Measurements from ENCODE around the gene FUBP1. TPM values are rescaled to one million over a fixed set of nuclear protein-coding genes. Genes with fewer than 3 reads are reported as not detected.
"Not testable (repeated sequence)": the region's sequence is repeated elsewhere in the genome, so short reads cannot be mapped to it uniquely, and the experiment has no call there.

Gene FUBP1
- total RNA-seq, 1 donor from 2014 or later: 205 TPM

GRCh38 chr1:77990629-77991204, 11.8 kb upstream of the FUBP1 start:
- intact Hi-C loops (cut with micrococcal nuclease): no loop called here

GRCh38 chr1:77989744-77990143, 10.9 kb upstream of the FUBP1 start:
- intact Hi-C loops (cut with micrococcal nuclease): loop anchor here (1.0 kb wide), 1 partner anchor 16 kb away; no protein-coding TSS in a partner anchor

GRCh38 chr1:77987919-77988318, 9.0 kb upstream of the FUBP1 start:
- intact Hi-C loops (cut with micrococcal nuclease): no loop called here

GRCh38 chr1:77986810-77987209, 7.9 kb upstream of the FUBP1 start:
- intact Hi-C loops (cut with micrococcal nuclease): no loop called here

- intact Hi-C loops (cut with micrococcal nuclease): no loop called here
Observed at GRCh38 chr1:77984629-77985028, 5.8 kb upstream of the FUBP1 start.

- intact Hi-C loops (cut with micrococcal nuclease): no loop called here
Observed at GRCh38 chr1:77983997-77984355, 5.1 kb upstream of the FUBP1 start.

- intact Hi-C loops (cut with micrococcal nuclease): not testable (repeated sequence)
Observed at GRCh38 chr1:77983352-77983996, 4.6 kb upstream of the FUBP1 start.

- intact Hi-C loops (cut with micrococcal nuclease): loop anchor here (1.0 to 10.0 kb wide), 4 partner anchors 8 to 646 kb away; no protein-coding TSS in a partner anchor
Observed at GRCh38 chr1:77978293-77978968, 441 bp downstream of the FUBP1 start.

GRCh38 chr1:77977989-77978292, 931 bp downstream of the FUBP1 start:
- intact Hi-C loops (cut with micrococcal nuclease): loop anchor here (1.0 to 10.0 kb wide), 4 partner anchors 8 to 647 kb away; no protein-coding TSS in a partner anchor

- intact Hi-C loops (cut with micrococcal nuclease): loop anchor here (10.0 kb wide), 1 partner anchor 542 kb away; no protein-coding TSS in a partner anchor
Observed at GRCh38 chr1:77976433-77977076, 2.3 kb downstream of the FUBP1 start.

- intact Hi-C loops (cut with micrococcal nuclease): loop anchor here (10.0 kb wide), 1 partner anchor 541 kb away; no protein-coding TSS in a partner anchor
Observed at GRCh38 chr1:77975907-77976306, 3.0 kb downstream of the FUBP1 start.

- intact Hi-C loops (cut with micrococcal nuclease): loop anchor here (10.0 kb wide), 1 partner anchor 541 kb away; no protein-coding TSS in a partner anchor
Observed at GRCh38 chr1:77975386-77975785, 3.5 kb downstream of the FUBP1 start.

- intact Hi-C loops (cut with micrococcal nuclease): loop anchor here (2.0 to 10.0 kb wide), 2 partner anchors 15 to 537 kb away; no protein-coding TSS in a partner anchor
Observed at GRCh38 chr1:77972080-77972479, 6.8 kb downstream of the FUBP1 start.

GRCh38 chr1:77970192-77970591, 8.7 kb downstream of the FUBP1 start:
- intact Hi-C loops (cut with micrococcal nuclease): loop anchor here (1.0 to 10.0 kb wide), 2 partner anchors 8 to 535 kb away; no protein-coding TSS in a partner anchor

- intact Hi-C loops (cut with micrococcal nuclease): loop anchor here (2.0 kb wide), 1 partner anchor 19 kb away; no protein-coding TSS in a partner anchor
Observed at GRCh38 chr1:77966291-77966690, 12.6 kb downstream of the FUBP1 start.

- intact Hi-C loops (cut with micrococcal nuclease): loop anchor here (1.0 to 5.0 kb wide), 2 partner anchors 10 to 249 kb away; no protein-coding TSS in a partner anchor
Observed at GRCh38 chr1:77961392-77961791, 17.5 kb downstream of the FUBP1 start.

GRCh38 chr1:77958850-77959249, 20.0 kb downstream of the FUBP1 start:
- intact Hi-C loops (cut with micrococcal nuclease): no loop called here

- intact Hi-C loops (cut with micrococcal nuclease): no loop called here
Observed at GRCh38 chr1:77958391-77958790, 20.5 kb downstream of the FUBP1 start.

GRCh38 chr1:77956464-77956863, 22.4 kb downstream of the FUBP1 start:
- intact Hi-C loops (cut with micrococcal nuclease): loop anchor here (2.0 kb wide), 1 partner anchor 16 kb away; no protein-coding TSS in a partner anchor

GRCh38 chr1:77955709-77956108, 23.2 kb downstream of the FUBP1 start:
- intact Hi-C loops (cut with micrococcal nuclease): loop anchor here (2.0 kb wide), 1 partner anchor 17 kb away; no protein-coding TSS in a partner anchor

GRCh38 chr1:77954521-77954920, 24.4 kb downstream of the FUBP1 start:
- intact Hi-C loops (cut with micrococcal nuclease): no loop called here
